Epithelial cell of esophagus (primary cell): ENCODE measurements around the gene RNF115.

Experiments used
- DNase-seq: peaks from one replicate; pipeline ENCODE4 v3.0.0; 2010; ENCODE audit warnings: low read depth
- H3K4me3 ChIP-seq: 2 replicates; pipeline ENCODE4 v1.5.1; 2011; ENCODE audit warnings: mild to moderate bottlenecking, low read length, control low read depth
- CTCF ChIP-seq: IDR thresholded peaks from 2 replicates; pipeline ENCODE4 v1.5.1; 2011; ENCODE audit warnings: low read depth, mild to moderate bottlenecking, low read length, control low read depth, inconsistent platforms; ENCODE audit not compliant: insufficient read depth; ENCODE audit errors: missing control alignments

Gene RNF115

GRCh38 chr1:145695821-145696629, 127.9 kb downstream of the RNF115 start:
- H3K4me3 ChIP-seq, result no peak overlapping the region
- no peak for TF ChIP-seq CTCF
- no peak for DNase-seq

GRCh38 chr1:145692785-145693443, 131.0 kb downstream of the RNF115 start:
- TF ChIP-seq CTCF, result no peak
- peak; percentile 34 for DNase-seq
- H3K4me3 ChIP-seq, result no peak overlapping the region

GRCh38 chr1:145690587-145691558, 133.0 kb downstream of the RNF115 start:
- peak; percentile 83 for DNase-seq
- no peak for TF ChIP-seq CTCF
- H3K4me3 ChIP-seq, result no peak overlapping the region

GRCh38 chr1:145689922-145690321, 134.0 kb downstream of the RNF115 start:
- no peak for TF ChIP-seq CTCF
- H3K4me3 ChIP-seq, result no peak overlapping the region
- peak; percentile 40 for DNase-seq

GRCh38 chr1:145688924-145689323, 135.0 kb downstream of the RNF115 start:
- no peak for TF ChIP-seq CTCF
- H3K4me3 ChIP-seq, result no peak overlapping the region
- DNase-seq, result no peak
